Activated CD4-positive, alpha-beta T cell treated with anti-CD3 and anti-CD28 coated beads, Interleukin-2, amount 10 ng/mL, durations not matched to agents 24 days and 14 days (primary cell): ENCODE measurements around the gene SPATA17. TPM values are rescaled to one million over a fixed set of nuclear protein-coding genes. Genes with fewer than 3 reads are reported as not detected.

ENCODE experiments used
- DNase-seq: peaks from one replicate; pipeline ENCODE4 v3.0.0; 2022
- H3K27ac Mint-ChIP-seq: one replicate; pipeline ENCODE4 v1.8.0; 2022; ENCODE audit warnings: mild to moderate bottlenecking, mixed read lengths
- H3K27me3 Mint-ChIP-seq: one replicate; pipeline ENCODE4 v1.8.0; 2022; ENCODE audit warnings: mixed read lengths
- H3K36me3 Mint-ChIP-seq: one replicate; pipeline ENCODE4 v1.8.0; 2022; ENCODE audit warnings: low read depth, mild to moderate bottlenecking, mixed read lengths
- H3K4me1 Mint-ChIP-seq: one replicate; pipeline ENCODE4 v1.8.0; 2021; ENCODE audit warnings: mixed read lengths
- H3K4me3 Mint-ChIP-seq: one replicate; pipeline ENCODE4 v1.8.0; 2022; ENCODE audit warnings: mild to moderate bottlenecking, moderate library complexity, mixed read lengths
- H3K9me3 Mint-ChIP-seq: one replicate; pipeline ENCODE4 v1.8.0; 2021; ENCODE audit warnings: mixed read lengths
- intact Hi-C: fragments of 100-400 bp; cut with micrococcal nuclease; formaldehyde crosslinking; loops from one replicate; pipeline ENCODE4 v1.15.1; 2023
- total RNA-seq: library from RNA; stranded (reverse); gene quantifications from 2 replicates; pipeline ENCODE4 v1.2.3, GENCODE V29; 2022

SPATA17 gene
- total RNA-seq, 1 donor from 2014 or later: not detected

DNA sequence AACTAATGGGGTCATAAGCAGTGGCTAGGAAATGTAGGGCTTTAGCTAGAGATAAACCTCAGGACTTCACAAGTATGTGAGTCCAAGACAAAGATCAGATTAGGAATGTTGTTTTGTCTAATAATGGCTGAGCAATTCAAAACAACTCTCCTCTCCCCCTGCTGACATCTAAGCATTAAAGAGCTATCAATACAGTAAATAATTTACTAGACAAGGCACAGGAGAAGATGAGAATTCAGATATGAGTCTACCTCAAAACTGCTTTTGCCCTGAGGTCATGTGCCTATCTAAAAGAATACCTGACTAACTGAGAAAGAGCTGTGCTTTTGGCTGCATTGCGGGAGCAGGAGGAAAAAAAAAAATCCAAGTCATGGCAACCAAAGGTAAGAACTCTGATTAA, 86.8 kb downstream of the SPATA17 start:
- Mint-ChIP-seq H3K36me3 (no peaks in the 10 kb centered on the region), H3K9me3 (no peaks in the 10 kb centered on the region), H3K4me1 (no peaks in the 10 kb centered on the region), H3K27me3 (no peaks in the 10 kb centered on the region), H3K27ac (no peak overlapping the region), H3K4me3 (no peak overlapping the region)
- no peak for DNase-seq
- intact Hi-C loops: no loop called here

DNA sequence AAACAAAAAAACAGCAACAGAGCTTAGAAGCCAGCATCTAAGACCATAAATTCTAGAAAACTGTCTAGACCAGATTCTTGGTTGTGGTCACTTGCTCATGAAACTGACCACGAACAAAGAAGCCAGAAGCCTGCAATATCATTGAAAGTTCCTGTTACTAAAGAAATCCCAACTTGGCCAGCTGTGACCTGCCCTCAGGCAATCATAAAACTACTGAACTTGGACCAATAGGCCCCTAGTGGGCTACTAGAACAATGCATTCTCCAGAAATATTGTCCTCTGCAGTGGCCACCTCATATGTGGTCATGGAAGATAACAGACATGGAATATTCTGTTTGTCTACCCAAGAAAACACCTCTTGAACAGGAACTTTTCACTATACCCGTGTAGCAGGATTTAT, 87.7 kb downstream of the SPATA17 start:
- no peaks in the 10 kb centered on the region for H3K27me3 Mint-ChIP-seq
- H3K9me3 Mint-ChIP-seq: no peaks in the 10 kb centered on the region
- DNase-seq: no peak
- H3K36me3 Mint-ChIP-seq: no peaks in the 10 kb centered on the region
- no peak overlapping the region for H3K27ac Mint-ChIP-seq
- H3K4me3 Mint-ChIP-seq: no peak overlapping the region
- intact Hi-C loops: no loop called here
- H3K4me1 Mint-ChIP-seq: no peaks in the 10 kb centered on the region

DNA sequence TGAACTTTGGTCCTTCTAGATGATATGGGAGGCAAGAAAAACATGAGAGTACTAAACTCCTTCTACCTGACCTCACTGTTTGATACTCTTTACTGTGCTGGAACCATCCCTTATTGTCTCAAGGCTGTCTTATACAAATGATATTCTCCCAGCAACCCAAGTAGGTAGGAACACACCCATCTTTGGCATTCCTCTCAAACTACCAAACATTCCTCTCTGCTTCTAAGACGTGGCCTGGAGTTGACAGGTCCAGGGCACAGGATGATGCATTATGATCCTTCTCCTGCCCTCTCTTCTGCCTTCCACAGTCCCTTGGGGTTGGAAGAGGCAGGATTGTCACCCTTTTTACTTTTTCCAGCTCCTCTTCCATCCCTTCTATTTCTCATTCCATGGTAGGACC, 90.5 kb downstream of the SPATA17 start:
- Mint-ChIP-seq H3K27ac (no peak overlapping the region), H3K4me1 (no peaks in the 10 kb centered on the region), H3K4me3 (no peak overlapping the region), H3K36me3 (no peaks in the 10 kb centered on the region), H3K9me3 (no peaks in the 10 kb centered on the region), H3K27me3 (no peaks in the 10 kb centered on the region)
- intact Hi-C loops: no loop called here
- no peak for DNase-seq

DNA sequence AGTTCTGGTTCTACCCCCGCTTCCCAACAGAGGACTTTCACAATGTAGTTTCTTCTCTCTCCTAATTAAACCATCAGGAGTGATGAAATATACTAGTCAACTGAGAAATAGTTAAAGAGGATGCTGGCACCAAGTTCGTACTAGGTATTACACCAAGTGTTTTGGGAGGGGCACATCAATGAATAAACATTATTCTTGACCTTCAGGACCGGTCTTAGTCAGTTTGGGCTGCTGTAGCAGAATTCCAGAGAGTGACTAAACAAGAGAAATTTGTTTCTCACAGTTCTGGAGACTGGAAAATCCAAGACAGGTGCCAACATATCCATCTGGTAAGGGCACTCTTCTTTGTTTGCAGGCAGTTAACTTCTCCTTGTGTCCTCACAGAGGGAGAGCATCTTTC, 103.8 kb downstream of the SPATA17 start:
- H3K4me3 Mint-ChIP-seq: no peak overlapping the region
- H3K27me3 Mint-ChIP-seq: no peaks in the 10 kb centered on the region
- no peaks in the 10 kb centered on the region for H3K4me1 Mint-ChIP-seq
- no peak for DNase-seq
- no peaks in the 10 kb centered on the region for H3K36me3 Mint-ChIP-seq
- no peak overlapping the region for H3K27ac Mint-ChIP-seq
- intact Hi-C loops: no loop called here
- H3K9me3 Mint-ChIP-seq: no peaks in the 10 kb centered on the region

DNA sequence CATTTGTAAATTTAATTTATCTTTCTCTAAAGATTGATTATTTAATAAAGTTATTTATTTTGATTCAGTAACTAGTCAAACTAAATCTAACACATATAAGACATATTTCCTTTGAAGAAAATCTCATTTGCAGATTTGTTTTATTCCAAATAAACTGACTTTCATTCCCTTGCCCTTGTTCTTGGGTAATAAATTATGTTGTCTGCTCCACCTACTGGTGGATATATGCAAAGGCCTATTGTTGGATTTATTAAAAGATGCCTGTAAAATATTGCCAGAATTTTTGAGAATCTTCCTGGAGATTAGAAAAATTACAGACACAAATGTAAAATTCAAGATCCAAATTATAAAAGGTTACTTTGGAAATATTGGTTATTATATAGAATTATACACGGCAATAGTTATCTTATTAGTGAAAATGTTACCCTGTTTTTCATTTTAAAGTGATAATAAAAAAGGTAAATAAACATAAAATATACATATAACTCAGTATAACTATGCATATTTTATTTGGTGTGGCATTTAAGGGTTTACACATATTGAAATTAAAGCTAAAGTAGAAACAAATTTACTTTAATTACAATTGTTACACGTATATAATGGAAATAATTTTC, 116.1 kb downstream of the SPATA17 start:
- intact Hi-C loops: loop anchor here (5.0 kb wide), 1 partner anchor 315 kb away; no protein-coding TSS in a partner anchor
- Mint-ChIP-seq H3K9me3 (no peaks in the 10 kb centered on the region), H3K36me3 (no peaks in the 10 kb centered on the region), H3K4me1 (no peaks in the 10 kb centered on the region), H3K27me3 (no peaks in the 10 kb centered on the region), H3K27ac (no peak overlapping the region), H3K4me3 (no peak overlapping the region)
- DNase-seq: no peak

DNA sequence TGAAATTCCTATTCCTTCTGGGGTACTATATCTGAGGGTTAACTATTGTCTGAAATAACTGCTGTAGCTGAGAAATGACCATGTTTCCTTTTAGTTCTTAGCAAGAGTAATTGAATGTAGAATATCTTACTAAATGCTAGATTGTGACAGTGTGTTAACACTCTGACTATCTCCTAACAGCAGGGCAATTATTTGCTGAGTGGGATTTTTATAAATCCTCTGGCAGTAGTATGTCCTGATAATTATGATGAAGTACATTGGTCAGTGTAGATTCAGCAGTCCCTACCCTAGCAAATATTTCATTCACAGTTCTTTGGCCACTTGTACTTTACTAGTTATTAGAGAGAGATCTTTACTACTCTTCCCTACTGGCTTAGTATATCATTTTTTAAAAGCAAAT, 138.6 kb downstream of the SPATA17 start:
- H3K4me1 Mint-ChIP-seq: no peaks in the 10 kb centered on the region
- no peak overlapping the region for H3K4me3 Mint-ChIP-seq
- DNase-seq: no peak
- no peaks in the 10 kb centered on the region for H3K36me3 Mint-ChIP-seq
- intact Hi-C loops: no loop called here
- H3K9me3 Mint-ChIP-seq: no peaks in the 10 kb centered on the region
- no peak overlapping the region for H3K27ac Mint-ChIP-seq
- no peaks in the 10 kb centered on the region for H3K27me3 Mint-ChIP-seq

DNA sequence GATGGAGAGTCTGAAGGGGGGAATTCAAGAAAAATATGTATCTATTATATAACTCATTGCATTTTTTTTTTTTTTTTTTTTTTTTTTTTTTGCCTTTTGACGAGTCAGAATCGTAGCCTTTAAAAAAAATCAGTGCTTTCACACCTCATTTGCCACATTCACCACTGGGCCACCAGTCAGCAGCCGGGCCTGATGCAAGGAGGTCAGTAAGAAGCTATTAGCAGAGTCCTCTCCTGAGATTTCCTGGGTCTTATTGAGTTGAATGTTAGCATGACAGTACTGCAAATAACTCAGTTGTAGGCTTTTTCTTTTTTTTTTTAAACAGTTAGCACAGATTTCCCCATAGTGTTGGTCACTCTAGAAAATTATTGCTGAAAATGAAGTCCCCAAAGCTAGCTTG, 139.8 kb downstream of the SPATA17 start:
- H3K36me3 Mint-ChIP-seq: no peaks in the 10 kb centered on the region
- H3K27me3 Mint-ChIP-seq: no peaks in the 10 kb centered on the region
- no peaks in the 10 kb centered on the region for H3K4me1 Mint-ChIP-seq
- no peaks in the 10 kb centered on the region for H3K9me3 Mint-ChIP-seq
- intact Hi-C loops: no loop called here
- DNase-seq: no peak
- no peak overlapping the region for H3K27ac Mint-ChIP-seq
- H3K4me3 Mint-ChIP-seq: no peak overlapping the region

DNA sequence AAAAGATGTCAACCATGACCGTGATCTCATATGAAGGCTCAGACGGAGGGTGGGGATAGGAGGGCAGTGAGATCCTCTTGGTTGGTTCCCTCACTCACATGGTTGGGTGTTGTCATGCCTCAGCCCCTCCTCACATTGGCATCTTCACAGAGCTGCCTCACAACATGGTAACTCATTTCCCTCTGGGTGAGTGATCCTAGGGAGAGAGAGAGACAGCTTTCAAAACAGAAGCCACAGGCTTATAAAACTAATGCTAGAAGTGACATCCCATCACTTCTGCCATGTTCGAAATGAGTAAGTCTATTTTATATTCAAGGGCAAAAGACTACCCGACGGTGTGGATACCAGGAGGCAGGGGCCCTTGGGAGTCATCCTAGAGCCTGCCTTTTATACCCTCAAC, 145.5 kb downstream of the SPATA17 start:
- no peaks in the 10 kb centered on the region for H3K36me3 Mint-ChIP-seq
- H3K4me1 Mint-ChIP-seq: no peaks in the 10 kb centered on the region
- H3K4me3 Mint-ChIP-seq: no peak overlapping the region
- DNase-seq: no peak
- intact Hi-C loops: no loop called here
- H3K9me3 Mint-ChIP-seq: no peaks in the 10 kb centered on the region
- no peaks in the 10 kb centered on the region for H3K27me3 Mint-ChIP-seq
- H3K27ac Mint-ChIP-seq: no peak overlapping the region

DNA sequence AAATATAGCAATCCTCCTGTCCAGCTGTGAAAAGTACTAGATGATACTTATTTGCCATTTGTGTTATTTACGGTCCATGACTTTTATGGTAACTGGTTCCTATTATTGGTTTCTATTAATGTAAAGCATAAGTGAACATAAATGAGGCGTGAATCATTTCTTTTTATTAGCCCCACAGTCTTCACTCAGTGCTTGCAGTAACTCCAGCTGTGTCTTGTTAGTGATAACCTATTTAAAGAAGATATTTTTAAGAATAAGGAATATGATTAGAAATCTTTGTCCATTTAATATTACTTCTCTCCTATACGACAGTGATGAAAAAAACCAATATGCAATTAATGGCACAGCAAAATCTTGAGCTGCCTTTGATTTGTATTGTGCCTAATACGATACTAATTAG, 149.9 kb downstream of the SPATA17 start:
- no peak overlapping the region for H3K27ac Mint-ChIP-seq
- H3K4me1 Mint-ChIP-seq: no peaks in the 10 kb centered on the region
- no peak for DNase-seq
- H3K36me3 Mint-ChIP-seq: no peaks in the 10 kb centered on the region
- no peaks in the 10 kb centered on the region for H3K9me3 Mint-ChIP-seq
- intact Hi-C loops: no loop called here
- H3K27me3 Mint-ChIP-seq: no peaks in the 10 kb centered on the region
- H3K4me3 Mint-ChIP-seq: no peak overlapping the region

DNA sequence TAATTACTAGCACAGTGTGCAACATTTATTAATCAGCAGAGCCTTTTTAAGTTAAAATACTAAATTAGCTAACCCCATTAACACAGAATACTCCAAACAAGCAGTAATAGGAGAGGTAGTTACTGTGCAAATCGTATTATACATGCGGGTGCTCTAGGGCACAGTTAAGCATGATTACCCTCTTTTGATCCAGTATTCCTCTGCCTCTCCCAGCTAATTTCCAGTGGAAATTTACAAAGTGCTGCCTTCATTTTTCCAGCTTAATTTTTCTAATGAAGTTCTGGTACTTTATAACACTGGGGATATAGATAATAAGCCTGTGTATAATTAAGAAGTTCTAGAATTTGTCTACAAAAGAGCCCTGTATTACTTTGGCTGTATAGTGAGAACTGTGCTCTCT, 159.9 kb downstream of the SPATA17 start:
- Mint-ChIP-seq H3K9me3 (no peaks in the 10 kb centered on the region), H3K27me3 (no peaks in the 10 kb centered on the region), H3K27ac (no peak overlapping the region), H3K4me1 (no peaks in the 10 kb centered on the region), H3K36me3 (no peaks in the 10 kb centered on the region), H3K4me3 (no peak overlapping the region)
- intact Hi-C loops: no loop called here
- no peak for DNase-seq

DNA sequence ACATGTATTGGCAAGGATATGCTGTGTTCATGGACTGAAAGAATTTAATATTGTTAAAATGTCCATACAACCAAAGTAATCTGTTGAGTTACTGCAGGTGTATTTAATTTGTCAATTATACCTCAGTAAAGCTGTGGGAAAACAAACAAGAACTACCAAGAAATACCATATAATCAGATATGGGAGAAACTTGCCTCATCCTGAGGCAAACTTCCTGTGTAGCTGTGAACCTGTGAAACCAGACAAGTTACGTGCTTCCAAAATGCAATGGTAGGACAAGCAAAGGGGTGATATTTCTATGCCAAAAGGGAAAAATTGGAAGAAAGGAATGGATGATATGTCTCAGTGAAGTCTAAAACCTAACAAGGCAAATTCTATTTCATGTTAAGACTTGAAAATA, 174.6 kb downstream of the SPATA17 start:
- Mint-ChIP-seq H3K27me3 (no peaks in the 10 kb centered on the region), H3K36me3 (no peaks in the 10 kb centered on the region), H3K4me1 (no peaks in the 10 kb centered on the region), H3K27ac (no peak overlapping the region), H3K9me3 (no peaks in the 10 kb centered on the region), H3K4me3 (no peak overlapping the region)
- intact Hi-C loops: no loop called here
- no peak for DNase-seq

DNA sequence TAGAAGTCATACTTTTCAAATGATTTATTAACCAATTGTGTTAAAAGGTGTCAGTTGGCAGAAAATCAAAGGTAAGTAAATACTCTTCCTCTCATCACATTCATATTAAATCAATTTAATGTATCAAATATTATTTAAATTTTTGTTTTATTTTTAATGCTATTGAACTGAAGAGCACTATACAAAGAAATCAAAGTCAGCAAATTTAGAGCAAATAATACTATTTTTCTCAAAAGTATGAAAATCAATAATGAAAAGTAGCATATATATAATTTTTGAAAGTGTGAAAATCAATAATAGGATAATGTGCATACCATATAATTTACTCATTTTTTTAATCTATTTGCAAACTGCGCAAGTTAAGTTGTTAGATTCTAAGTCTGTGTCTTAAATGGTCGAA, 181.0 kb downstream of the SPATA17 start:
- Mint-ChIP-seq H3K4me3 (no peak overlapping the region), H3K4me1 (no peaks in the 10 kb centered on the region), H3K9me3 (peaks cover 8% of the 10 kb centered on the region), H3K36me3 (no peaks in the 10 kb centered on the region), H3K27ac (no peak overlapping the region), H3K27me3 (no peaks in the 10 kb centered on the region)
- intact Hi-C loops: no loop called here
- no peak for DNase-seq

DNA sequence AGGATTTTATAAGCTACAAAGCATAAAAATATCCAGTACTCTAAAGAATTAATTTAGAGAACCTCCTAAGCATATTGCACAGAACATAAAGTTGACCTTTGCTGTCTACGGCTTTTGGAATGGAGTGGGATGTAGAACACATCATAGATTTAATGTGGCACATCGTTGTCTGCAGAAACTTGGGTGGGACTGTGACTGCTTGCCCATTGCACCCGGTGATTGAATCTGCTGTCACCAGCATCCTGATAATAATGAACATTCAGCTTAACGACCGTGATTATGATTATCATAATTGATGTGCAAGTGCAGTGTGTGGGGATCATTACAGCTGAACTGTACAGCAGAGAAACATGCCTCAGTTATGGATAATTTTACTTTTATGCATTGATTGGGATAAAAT, 181.9 kb downstream of the SPATA17 start:
- intact Hi-C loops: no loop called here
- Mint-ChIP-seq H3K9me3 (peaks cover 8% of the 10 kb centered on the region), H3K4me3 (no peak overlapping the region), H3K27ac (no peak overlapping the region), H3K27me3 (no peaks in the 10 kb centered on the region), H3K4me1 (no peaks in the 10 kb centered on the region), H3K36me3 (no peaks in the 10 kb centered on the region)
- DNase-seq: no peak

DNA sequence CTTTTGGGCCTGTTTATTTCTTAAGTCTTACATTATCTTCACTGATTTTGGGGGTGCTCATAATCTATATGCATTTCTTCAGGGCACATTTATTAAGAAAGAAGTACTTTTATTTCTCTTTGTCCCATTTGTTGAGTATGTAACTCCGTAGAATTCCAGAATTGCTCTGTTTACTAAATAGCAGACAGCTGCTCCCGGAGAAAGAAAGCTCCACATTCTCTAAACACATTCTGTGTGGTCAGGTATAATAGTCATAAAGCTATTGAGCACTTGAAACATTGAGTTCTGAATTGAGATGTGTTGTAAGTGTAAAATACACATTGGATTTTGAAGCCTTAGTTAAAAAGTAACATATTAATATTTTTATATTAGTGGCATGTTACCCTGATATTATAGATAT, 206.5 kb downstream of the SPATA17 start:
- no peaks in the 10 kb centered on the region for H3K36me3 Mint-ChIP-seq
- H3K4me3 Mint-ChIP-seq: no peak overlapping the region
- no peak overlapping the region for H3K27ac Mint-ChIP-seq
- H3K9me3 Mint-ChIP-seq: no peaks in the 10 kb centered on the region
- H3K27me3 Mint-ChIP-seq: no peaks in the 10 kb centered on the region
- no peaks in the 10 kb centered on the region for H3K4me1 Mint-ChIP-seq
- no peak for DNase-seq
- intact Hi-C loops: no loop called here

DNA sequence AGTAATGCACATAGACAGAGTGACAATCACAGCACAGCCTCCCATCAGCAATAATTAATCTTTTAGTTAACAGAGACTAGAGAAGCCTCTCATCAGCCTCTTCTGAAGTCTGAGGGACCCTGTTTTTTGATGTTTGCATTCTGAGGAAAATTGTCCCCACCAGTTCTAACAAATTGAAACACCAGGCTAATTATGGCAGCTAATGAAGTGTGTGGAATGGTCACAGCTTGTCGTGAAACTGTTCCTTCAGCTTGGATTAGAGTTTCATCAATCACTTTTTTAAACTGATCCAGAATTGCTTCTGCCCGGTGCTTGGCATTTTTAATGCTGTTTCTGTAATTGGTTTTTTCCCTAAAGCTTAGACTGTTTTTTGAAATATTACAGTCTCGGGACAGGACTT, 208.0 kb downstream of the SPATA17 start:
- H3K4me3 Mint-ChIP-seq: no peak overlapping the region
- no peak overlapping the region for H3K27ac Mint-ChIP-seq
- H3K27me3 Mint-ChIP-seq: no peaks in the 10 kb centered on the region
- no peaks in the 10 kb centered on the region for H3K36me3 Mint-ChIP-seq
- intact Hi-C loops: no loop called here
- DNase-seq: no peak
- no peaks in the 10 kb centered on the region for H3K4me1 Mint-ChIP-seq
- H3K9me3 Mint-ChIP-seq: no peaks in the 10 kb centered on the region
